Urinary bladder (tissue), 4 donors: ENCODE measurements around the gene CAMTA2. TPM values are rescaled to one million over a fixed set of nuclear protein-coding genes. Genes with fewer than 3 reads are reported as not detected.
A peak's percentile ranks its signal among the peaks of the same experiment; 100 is the strongest.

ENCODE experiments used
- DNase-seq: peaks from one replicate; pipeline ENCODE4 v3.0.0-alpha.2; 2015; ENCODE audit errors: extremely low spot score
- H3K27ac ChIP-seq: one replicate; pipeline ENCODE4 v1.5.1; 2013; ENCODE audit warnings: low read depth, mild to moderate bottlenecking, moderate library complexity
- H3K36me3 ChIP-seq: one replicate; pipeline ENCODE4 v1.6.1; 2013; ENCODE audit warnings: mild to moderate bottlenecking, moderate library complexity; ENCODE audit not compliant: insufficient read depth
- H3K4me1 ChIP-seq: one replicate; pipeline ENCODE4 v1.6.1; 2013; ENCODE audit warnings: mild to moderate bottlenecking, moderate library complexity; ENCODE audit not compliant: insufficient read depth
- H3K4me3 ChIP-seq: one replicate; pipeline ENCODE4 v1.5.1; 2013; ENCODE audit warnings: low read depth, low read length
- WGBS: extraction: QIAGEN DNeasy Blood & Tissue Kit; methylation state at CpG from one replicate; pipeline ENCODE4 v1.1.7; 2013; 5-methylcytosine and 5-hydroxymethylcytosine counted together
- polyA plus RNA-seq: library from polyadenylated mRNA; stranded (reverse); fragments of 200-250 nt; gene quantifications from one replicate; pipeline ENCODE4 v1.2.3, GENCODE V29; 2013
- total RNA-seq: library from RNA; depleted of rRNA; stranded (reverse); fragments of >200 nt; gene quantifications from one replicate; pipeline ENCODE4 v1.2.3, GENCODE V29; 2014
- donor health status: healthy with polysubstance abuse.
- donor health status: healthy.

The CAMTA2 gene
- total and polyA plus RNA-seq, 2 donors = 5.7 to 46.1 TPM

DNA sequence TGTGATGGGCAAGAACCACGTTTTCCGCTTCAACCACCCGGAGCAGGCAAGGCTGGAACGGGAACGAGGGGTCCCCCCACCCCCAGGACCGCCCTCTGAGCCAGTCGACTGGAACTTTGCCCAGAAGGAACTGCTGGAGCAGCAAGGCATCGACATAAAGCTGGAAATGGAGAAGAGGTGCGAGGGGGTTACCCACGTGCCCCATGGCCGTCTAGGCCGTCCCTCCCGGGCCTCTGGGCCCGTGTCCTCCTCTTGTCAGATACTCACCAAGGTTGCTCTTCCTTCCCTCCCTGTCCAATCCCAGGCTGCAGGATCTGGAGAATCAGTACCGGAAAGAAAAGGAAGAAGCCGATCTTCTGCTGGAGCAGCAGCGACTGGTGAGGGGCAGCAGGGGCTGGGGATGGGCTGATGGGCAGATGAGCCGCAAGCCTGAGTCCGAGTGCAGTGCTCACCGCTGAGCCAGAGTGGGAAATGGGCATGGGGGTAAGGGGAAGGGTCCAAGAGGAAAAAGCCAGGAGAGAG is 33.1 kb upstream of the CAMTA2 start:
- DNase-seq = no peak
- Histone ChIP-seq H3K4me1 (no peaks in the 10 kb centered on the region), H3K36me3 (no peaks in the 10 kb centered on the region), H3K27ac (no peak overlapping the region), H3K4me3 (no peak overlapping the region)
- WGBS = 85% methylated on average over 20 of the region's 20 CpGs

DNA sequence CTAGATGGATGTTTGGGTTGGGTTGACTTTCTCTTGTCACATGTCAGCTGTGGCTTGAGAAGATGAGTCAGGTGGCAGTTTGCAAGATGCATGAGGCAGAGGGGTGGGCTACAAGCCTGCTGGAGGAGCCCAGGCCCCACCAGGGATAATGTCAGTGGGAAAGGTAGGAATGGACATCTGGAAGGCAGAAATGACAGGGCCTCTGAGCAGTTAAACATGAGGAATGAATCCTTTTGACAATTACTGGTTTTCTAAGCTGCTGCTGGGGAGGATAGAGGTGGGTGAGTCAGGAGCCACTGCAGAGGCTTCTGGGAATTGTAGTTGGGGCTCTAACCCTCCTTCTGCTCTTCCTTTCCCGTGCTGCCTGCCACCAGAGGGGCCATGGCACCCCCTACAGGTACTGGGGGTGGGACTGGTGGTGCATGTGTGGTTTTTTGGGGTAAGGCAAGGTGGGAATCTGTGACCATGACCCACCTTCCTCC is 32.0 kb upstream of the CAMTA2 start:
- Histone ChIP-seq H3K36me3 (no peaks in the 10 kb centered on the region), H3K4me1 (no peaks in the 10 kb centered on the region), H3K27ac (no peak overlapping the region), H3K4me3 (no peak overlapping the region)
- 42% methylated on average over 1 of the region's 1 CpG for WGBS
- no peak for DNase-seq

- peaks cover 2% of the 10 kb centered on the region for H3K36me3 ChIP-seq
- WGBS = 89% methylated on average over 4 of the region's 4 CpGs
- no peak for DNase-seq
These were observed 26.9 kb upstream of the CAMTA2 start for GRCh38 chr17:5014357-5014756.

DNA sequence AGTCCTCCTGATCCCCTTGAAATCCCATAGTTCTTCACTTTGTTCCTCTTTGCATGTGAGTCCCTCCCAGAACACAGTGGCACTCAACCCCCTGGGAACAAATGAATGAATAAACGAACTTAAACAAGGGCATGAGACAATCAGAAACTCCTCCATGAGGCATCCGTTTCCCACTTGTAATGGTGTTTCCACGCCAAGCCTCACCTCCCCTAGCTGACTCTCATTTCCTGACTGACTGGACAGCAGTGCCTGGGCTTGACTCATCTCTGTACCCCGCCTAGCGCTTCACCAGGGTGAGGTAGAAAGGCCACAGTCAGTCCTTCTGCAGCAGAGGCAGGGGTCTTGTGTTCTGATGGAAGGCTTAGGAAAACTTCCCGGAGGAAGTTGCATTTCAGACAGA is 24.5 kb upstream of the CAMTA2 start:
- H3K4me3 ChIP-seq = no peak overlapping the region
- peaks cover 5% of the 10 kb centered on the region for H3K36me3 ChIP-seq
- no peaks in the 10 kb centered on the region for H3K4me1 ChIP-seq
- 82% methylated on average over 6 of the region's 6 CpGs for WGBS
- H3K27ac ChIP-seq = no peak overlapping the region
- no peak for DNase-seq

More at GRCh38 chr17:5014357-5014756, 26.9 kb upstream of the CAMTA2 start:
- Histone ChIP-seq H3K4me3 (no peak overlapping the region), H3K4me1 (no peaks in the 10 kb centered on the region), H3K27ac (no peak overlapping the region)

DNA sequence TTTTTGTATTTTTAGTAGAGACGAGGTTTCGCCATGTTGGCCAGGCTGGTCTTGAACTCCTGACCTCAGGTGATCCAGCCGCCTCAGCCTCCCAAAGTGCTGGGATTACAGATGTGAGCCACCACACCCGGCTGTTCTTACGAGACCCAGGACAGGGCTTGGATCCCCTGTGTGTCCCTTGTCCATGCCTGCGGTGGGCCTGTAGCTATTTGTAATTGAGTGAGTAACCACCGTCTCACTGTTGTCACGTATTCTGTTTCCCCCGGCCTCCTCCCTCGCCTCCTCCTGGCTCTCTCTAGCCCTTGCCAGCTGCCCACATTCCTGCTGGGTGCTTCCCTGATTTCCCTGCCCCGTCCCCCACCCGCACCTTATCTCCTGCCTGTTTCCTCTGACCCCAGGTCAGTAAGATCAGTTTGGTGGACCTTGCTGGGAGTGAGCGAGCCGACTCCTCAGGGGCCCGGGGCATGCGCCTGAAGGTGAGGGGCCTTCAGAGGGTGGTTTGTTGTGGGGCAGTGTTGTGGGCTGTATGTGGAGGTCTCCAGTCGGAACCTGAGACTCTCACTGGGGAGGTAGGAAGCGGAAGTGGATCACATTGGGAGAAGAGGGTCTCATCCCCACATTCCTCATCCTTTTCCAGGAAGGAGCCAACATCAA is 15.9 kb upstream of the CAMTA2 start:
- H3K27ac ChIP-seq = no peak overlapping the region
- H3K36me3 ChIP-seq = peaks cover 2% of the 10 kb centered on the region
- peaks cover 5% of the 10 kb centered on the region for H3K4me1 ChIP-seq
- 96% methylated on average over 18 of the region's 18 CpGs for WGBS
- no peak overlapping the region for H3K4me3 ChIP-seq
- DNase-seq = no peak

- 93% methylated on average over 20 of the region's 20 CpGs for WGBS
- Histone ChIP-seq H3K36me3 (peaks cover 1% of the 10 kb centered on the region), H3K4me3 (no peak overlapping the region), H3K4me1 (peaks cover 5% of the 10 kb centered on the region), H3K27ac (no peak overlapping the region)
- no peak for DNase-seq
These were observed 14.8 kb upstream of the CAMTA2 start for GRCh38 chr17:5002121-5002788.

DNA sequence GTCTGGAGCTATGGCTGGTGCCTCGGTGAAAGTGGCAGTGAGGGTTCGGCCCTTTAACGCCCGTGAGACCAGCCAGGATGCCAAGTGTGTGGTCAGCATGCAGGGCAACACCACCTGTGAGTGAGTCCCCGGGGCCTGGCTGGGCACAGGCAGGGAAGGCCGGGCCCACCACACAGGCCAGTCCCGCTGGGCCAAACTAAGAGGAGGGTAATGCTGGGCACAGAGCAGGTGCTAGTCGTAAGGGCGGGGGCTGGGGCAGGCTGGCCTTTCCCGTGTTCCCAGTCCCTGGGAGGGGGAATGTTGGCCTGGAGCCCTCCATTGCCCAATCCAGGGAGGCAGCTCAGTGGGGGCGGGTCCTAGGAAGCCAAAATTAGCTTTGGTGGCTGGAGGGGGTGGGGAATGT is 12.8 kb upstream of the CAMTA2 start:
- Histone ChIP-seq H3K4me3 (no peak overlapping the region), H3K27ac (no peak overlapping the region), H3K36me3 (no peaks in the 10 kb centered on the region), H3K4me1 (peaks cover 5% of the 10 kb centered on the region)
- DNase-seq = no peak
- WGBS = 64% methylated on average over 11 of the region's 11 CpGs

DNA sequence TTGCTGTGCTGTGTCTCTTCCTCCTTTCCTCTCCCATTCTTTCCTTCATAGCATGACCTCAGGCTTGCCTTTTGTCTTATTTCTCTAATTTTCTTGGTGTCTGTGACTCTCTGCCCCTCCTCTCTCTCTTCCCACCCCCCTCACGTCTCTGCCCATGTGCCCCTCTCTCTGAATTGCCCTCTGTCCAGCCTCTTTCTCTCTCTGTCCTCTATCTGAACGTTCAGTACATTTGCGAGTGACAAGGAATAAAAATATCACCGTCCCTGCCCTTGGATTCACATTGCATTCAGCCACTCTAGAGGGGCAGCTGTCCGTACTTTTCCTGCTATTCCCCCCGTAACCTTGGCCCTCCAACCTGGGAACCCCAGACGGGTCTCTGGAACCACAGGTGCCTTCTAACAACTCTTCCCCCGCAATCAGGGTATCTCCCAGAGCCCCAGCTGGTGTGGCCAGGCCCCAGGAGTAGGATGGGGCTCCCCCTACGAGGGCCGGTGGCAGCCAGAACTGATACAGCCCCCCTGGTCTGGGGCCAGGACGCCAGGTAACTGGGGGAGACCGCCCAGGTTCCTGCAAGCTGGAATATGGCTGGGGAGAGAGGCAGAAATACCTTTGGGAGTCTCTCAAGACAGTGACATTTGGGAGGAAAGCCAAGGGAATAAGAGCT is 12.1 kb upstream of the CAMTA2 start:
- no peak overlapping the region for H3K27ac ChIP-seq
- no peak for DNase-seq
- 67% methylated on average over 12 of the region's 12 CpGs for WGBS
- peaks cover 5% of the 10 kb centered on the region for H3K4me1 ChIP-seq
- no peak overlapping the region for H3K4me3 ChIP-seq
- no peaks in the 10 kb centered on the region for H3K36me3 ChIP-seq

DNA sequence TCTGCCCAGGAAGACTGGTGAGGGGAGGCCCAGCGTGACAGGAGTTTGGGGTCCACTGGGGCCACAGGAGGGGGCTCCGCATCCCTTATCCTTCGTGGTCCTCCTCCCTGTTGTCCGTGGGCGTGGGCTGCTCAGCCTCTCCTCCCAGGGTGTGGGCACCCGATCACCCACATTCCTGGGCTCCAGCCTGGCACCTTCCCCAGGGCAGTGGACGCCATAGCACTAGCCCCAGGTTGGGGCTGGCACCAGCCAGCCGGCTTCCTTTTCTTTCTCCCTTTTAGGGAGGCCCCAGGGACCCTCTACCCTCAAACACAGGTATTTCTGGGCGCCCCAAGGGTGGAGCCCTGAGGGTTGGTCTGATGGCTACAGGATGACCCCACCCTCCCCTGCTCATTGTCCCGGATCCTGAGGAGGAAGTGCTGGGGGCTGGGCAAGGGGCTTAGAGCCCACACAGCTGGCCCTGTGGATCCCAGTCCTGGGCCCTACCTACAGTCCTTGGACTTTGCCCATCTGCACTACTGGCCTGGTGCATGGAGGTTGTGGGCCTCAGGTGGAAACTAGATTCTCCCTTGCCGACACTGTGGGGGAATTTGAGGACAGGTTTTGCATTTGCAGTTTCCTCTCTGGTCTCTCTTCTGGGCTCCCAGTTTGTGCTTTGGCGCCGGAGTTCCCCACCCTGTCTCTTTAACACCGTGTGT is 11.4 kb upstream of the CAMTA2 start:
- Histone ChIP-seq H3K27ac (no peak overlapping the region), H3K4me1 (peaks cover 5% of the 10 kb centered on the region), H3K36me3 (no peaks in the 10 kb centered on the region), H3K4me3 (peak overlapping the region; percentile 81)
- 17% methylated on average over 14 of the region's 14 CpGs for WGBS
- DNase-seq = no peak

DNA sequence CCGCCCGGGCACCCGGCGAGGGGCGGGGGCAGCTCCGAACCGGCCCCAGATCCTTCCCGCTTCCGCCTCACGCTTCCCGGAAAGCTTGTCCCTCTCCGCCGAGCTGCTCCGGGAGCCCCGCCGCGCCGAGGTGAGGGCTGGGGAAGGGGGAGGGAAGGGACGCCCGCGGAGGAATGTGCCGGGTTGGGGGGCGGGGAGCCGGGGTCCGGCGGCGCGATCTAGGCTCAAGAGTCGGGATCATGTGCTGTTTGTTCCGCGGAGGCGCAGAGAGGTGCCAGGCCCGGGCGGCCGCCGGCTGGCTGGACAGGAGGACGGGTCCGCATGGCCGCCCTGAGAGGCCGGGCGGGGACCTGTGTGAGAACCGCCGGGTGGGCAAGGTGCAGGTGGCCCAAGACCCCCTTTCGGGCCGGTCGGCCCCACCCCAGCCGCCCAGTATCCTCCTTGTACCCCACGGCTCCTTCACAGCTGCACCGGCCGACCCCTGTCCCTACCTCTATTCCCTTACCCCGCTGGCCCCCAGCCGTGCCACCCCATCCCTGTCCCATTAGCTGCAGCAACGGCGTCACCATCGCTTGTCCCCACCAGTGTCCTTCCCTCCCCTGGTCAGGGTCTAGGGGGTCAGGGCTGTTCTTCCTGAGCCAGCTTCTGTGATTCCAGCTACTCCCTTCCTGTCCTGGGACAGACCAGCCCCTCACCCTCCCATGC is 10.7 kb upstream of the CAMTA2 start:
- Histone ChIP-seq H3K4me3 (peak overlapping the region; percentile 81), H3K4me1 (peaks cover 5% of the 10 kb centered on the region), H3K27ac (peak overlapping the region; percentile 16), H3K36me3 (no peaks in the 10 kb centered on the region)
- no peak for DNase-seq
- WGBS = under 1% methylated on average over 55 of the region's 55 CpGs

DNA sequence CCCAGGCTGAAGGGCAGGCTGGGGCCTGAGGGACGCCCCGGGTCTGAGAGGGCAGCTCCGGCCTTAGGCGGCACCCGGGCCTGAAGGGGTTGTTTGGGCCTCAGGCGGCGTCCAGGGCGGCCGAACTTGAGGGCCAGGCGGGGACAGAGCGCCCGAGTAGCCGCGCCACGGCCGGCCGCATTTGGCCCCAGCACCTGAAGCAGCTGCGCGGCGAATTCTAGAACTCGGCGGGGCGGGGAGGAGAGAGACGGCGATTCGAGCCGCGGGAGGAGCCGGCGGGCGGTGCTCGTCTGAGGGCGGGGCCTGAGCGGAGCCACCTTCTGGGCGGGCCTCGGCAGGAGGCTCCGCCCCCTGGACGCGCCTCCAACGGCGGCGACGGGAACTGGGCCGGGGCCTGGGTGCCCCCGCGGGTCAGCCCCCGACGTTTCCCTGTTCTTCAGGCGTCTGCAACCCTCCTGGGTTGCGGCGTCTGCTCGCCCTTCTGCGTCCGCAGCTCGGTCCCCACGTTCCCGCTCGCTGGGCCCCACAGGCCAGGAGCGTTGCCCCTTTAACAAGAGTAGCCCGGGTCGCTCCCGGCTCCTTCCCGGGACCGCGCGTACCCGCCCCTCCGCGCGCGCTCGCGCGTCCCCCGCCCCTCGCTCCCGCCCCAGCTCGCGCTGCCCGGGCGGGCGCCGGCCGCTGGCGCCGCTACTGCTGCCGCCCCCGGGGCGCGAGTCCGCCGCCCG is 10.0 kb upstream of the CAMTA2 start, which contains the start of the genes INCA1 and KIF1C:
Gene INCA1, minus strand, starts transcription at position 221 of the 725 bp plus-strand sequence. CDS start 3,085 bp downstream, outside the sequence.
Gene KIF1C, plus strand, starts transcription at position 649 of the 725 bp plus-strand sequence. CDS start 2,297 bp downstream, outside the sequence.
- Histone ChIP-seq H3K4me1 (peaks cover 5% of the 10 kb centered on the region), H3K27ac (peak within 1 kb of the TSS; percentile 90), H3K36me3 (no peaks in the 10 kb centered on the region), H3K4me3 (peak within 1 kb of the TSS; percentile 81)
- peak; percentile 84 for DNase-seq
- WGBS = under 1% methylated on average over 93 of the region's 93 CpGs

DNA sequence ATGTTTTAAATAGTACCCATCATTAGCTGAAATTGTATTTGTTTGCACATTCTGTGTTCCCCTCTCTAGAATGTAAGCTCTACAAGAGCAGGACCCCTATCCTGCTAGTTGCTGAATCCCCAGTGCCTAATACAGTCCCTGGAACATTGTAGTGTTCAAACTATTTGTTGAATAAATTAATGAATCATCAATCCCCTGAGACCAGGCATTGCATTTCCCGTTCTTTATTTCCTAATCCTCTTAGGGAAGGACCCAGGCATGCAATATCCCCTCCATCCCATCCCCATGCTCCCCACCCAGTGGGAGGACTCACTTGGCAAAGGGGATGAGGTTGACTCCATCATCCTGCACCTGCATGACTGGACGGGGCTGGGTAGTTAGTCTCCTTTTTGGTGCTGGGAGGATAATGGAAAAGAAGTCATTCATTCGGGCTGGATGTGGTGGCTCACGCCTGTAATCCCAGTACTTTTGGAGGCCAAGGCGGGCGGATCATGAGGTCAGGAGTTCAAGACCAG is 6.7 kb upstream of the CAMTA2 start:
- Histone ChIP-seq H3K36me3 (no peaks in the 10 kb centered on the region), H3K27ac (no peak overlapping the region), H3K4me3 (no peak overlapping the region), H3K4me1 (no peaks in the 10 kb centered on the region)
- 85% methylated on average over 6 of the region's 6 CpGs for WGBS
- DNase-seq = no peak
